Neural crest cell (in vitro differentiated cells): ENCODE data around the gene LCP1. TPM values are rescaled to one million over a fixed set of nuclear protein-coding genes. Genes with fewer than 3 reads are reported as not detected.

Source experiments
- DNase-seq: peaks from one replicate; pipeline ENCODE4 v3.0.0; 2021; ENCODE audit warnings: low read depth, mixed read lengths, low spot score
- H3K27ac Mint-ChIP-seq: one replicate; pipeline ENCODE4 v1.8.0; 2021; ENCODE audit warnings: mild to moderate bottlenecking, mixed read lengths; ENCODE audit not compliant: unreplicated experiment
- H3K27me3 Mint-ChIP-seq: 2 replicates; pipeline ENCODE4 v1.8.0; 2021; ENCODE audit warnings: low read depth, mild to moderate bottlenecking, mixed read lengths
- H3K36me3 Mint-ChIP-seq: 2 replicates; pipeline ENCODE4 v1.8.0; 2021; ENCODE audit warnings: low read depth, mild to moderate bottlenecking, mixed read lengths
- H3K4me1 Mint-ChIP-seq: 2 replicates; pipeline ENCODE4 v1.8.0; 2021; ENCODE audit warnings: mixed read lengths
- H3K4me3 Mint-ChIP-seq: one replicate; pipeline ENCODE4 v1.8.0; 2021; ENCODE audit warnings: mild to moderate bottlenecking, mixed read lengths
- H3K9me3 Mint-ChIP-seq: 2 replicates; pipeline ENCODE4 v1.8.0; 2021; ENCODE audit warnings: mixed read lengths
- CTCF ChIP-seq: fragments of 200-600 bp; sonication (generic); conservative IDR thresholded peaks from 2 replicates; pipeline ENCODE4 v1.5.0; 2021; ENCODE audit warnings: antibody characterized with exemption, mild to moderate bottlenecking
- total RNA-seq: library from RNA; stranded (reverse); gene quantifications from 2 replicates; pipeline ENCODE4 v1.2.1, GENCODE V29; 2021

Gene LCP1
- total RNA-seq, 1 donor from 2014 or later = 7.6 TPM

DNA sequence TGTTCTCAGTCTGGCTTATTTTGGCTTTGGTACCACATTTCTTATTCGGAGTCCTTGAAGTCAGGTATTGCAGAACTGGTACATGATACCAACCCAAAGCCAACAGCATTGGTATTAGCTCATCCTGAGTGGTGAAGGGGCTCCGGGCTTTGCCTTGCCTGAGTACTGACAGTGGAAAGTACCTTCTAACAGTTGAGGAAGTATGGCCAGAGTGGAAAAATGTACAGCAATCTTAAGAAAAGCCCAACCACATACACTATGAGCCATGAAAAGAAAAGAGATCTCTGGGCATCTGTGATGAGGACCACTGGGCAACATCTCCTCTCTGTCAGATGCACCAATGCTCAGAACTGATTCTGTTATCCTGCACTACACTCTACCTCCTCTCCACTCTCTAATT, 8.3 kb downstream of the LCP1 start:
- no peak overlapping the region for H3K4me3 Mint-ChIP-seq
- peaks cover 3% of the 10 kb centered on the region for H3K9me3 Mint-ChIP-seq
- no peaks in the 10 kb centered on the region for H3K27me3 Mint-ChIP-seq
- H3K36me3 Mint-ChIP-seq = no peaks in the 10 kb centered on the region
- peaks cover 71% of the 10 kb centered on the region for H3K4me1 Mint-ChIP-seq
- no peak for TF ChIP-seq CTCF
- no peak overlapping the region for H3K27ac Mint-ChIP-seq
- DNase-seq = no peak

DNA sequence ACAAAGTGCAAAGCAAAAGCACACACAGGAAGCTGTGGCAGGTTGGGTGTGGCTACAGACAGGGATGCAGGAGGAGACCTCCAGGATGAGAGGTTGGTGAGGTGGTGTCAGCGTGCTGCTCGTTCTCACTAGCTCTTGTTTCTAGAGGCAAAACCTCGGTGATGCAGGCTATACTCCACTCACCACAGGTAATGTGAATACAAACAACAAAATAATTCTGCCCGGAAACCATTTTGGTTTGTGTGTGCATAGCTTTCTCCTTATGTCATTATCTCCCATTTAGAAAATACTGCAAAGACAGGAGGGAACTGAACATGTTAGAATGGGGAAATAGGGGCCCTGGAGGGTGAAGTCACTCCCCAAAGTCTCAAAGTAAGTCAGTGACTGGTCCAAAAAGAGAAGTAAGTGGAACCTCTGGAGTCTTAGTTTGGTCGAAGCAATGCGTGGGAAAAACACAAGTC, 9.4 kb downstream of the LCP1 start:
- H3K36me3 Mint-ChIP-seq = no peaks in the 10 kb centered on the region
- no peaks in the 10 kb centered on the region for H3K27me3 Mint-ChIP-seq
- DNase-seq = no peak
- no peaks in the 10 kb centered on the region for H3K9me3 Mint-ChIP-seq
- peak overlapping the region; percentile 19 for H3K27ac Mint-ChIP-seq
- peaks cover 77% of the 10 kb centered on the region for H3K4me1 Mint-ChIP-seq
- TF ChIP-seq CTCF = no peak
- H3K4me3 Mint-ChIP-seq = no peak overlapping the region

- H3K27ac Mint-ChIP-seq = no peak overlapping the region
- DNase-seq = no peak
- no peak for TF ChIP-seq CTCF
- no peaks in the 10 kb centered on the region for H3K27me3 Mint-ChIP-seq
- H3K4me3 Mint-ChIP-seq = no peak overlapping the region
- no peaks in the 10 kb centered on the region for H3K36me3 Mint-ChIP-seq
- H3K9me3 Mint-ChIP-seq = no peaks in the 10 kb centered on the region
- peaks cover 81% of the 10 kb centered on the region for H3K4me1 Mint-ChIP-seq
Observed at GRCh38 chr13:46171739-46172138, 10.2 kb downstream of the LCP1 start.

DNA sequence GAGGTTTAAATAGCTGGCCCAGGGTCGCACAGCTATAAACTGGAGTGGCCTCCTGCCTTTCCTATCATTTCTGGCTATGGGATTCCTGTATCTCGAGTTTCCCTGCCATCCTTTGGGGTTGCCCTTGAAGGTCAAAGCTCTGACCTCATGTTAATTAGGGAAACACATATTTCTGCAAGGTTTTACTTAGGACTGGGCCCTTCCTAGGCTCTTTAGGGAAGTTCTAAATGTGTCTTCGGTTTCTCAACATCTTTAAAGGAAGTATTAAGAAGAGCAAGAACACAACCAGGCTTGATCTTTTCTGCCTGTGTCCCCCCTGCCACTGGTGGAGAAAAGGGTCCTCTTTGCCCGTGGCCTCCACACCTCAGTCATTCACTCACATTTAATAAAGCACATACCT, 10.8 kb downstream of the LCP1 start:
- Mint-ChIP-seq H3K4me3 (peak overlapping the region; percentile 38), H3K27me3 (no peaks in the 10 kb centered on the region), H3K4me1 (peaks cover 82% of the 10 kb centered on the region), H3K9me3 (no peaks in the 10 kb centered on the region), H3K36me3 (no peaks in the 10 kb centered on the region), H3K27ac (peak overlapping the region; percentile 91)
- no peak for TF ChIP-seq CTCF
- DNase-seq = no peak

GRCh38 chr13:46170687-46171086, 11.3 kb downstream of the LCP1 start:
- H3K27me3 Mint-ChIP-seq = no peaks in the 10 kb centered on the region
- H3K4me1 Mint-ChIP-seq = peaks cover 82% of the 10 kb centered on the region
- H3K9me3 Mint-ChIP-seq = no peaks in the 10 kb centered on the region
- H3K4me3 Mint-ChIP-seq = peak overlapping the region; percentile 38
- no peak for TF ChIP-seq CTCF
- H3K36me3 Mint-ChIP-seq = no peaks in the 10 kb centered on the region
- no peak overlapping the region for H3K27ac Mint-ChIP-seq
- peak; percentile 22 for DNase-seq

DNA sequence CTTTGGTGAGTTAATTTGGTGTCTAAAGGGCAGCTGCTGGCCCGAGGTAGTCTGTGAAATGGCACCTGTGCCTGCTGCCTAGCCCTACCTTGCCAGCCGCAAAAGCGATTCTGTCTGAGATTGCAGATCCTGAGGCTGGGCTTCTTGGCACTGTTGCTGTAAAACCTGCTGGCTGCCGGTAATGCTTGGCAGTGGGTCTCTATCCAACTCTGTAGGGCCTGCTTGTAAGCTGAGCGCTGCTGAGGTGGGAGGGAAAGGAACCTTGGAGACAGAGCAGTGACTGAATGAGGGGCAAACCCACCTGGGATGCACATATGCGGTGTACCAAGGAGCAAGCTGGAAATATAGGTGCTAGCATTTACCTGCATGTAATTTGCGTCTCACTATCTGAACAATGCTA, 11.7 kb downstream of the LCP1 start:
- Mint-ChIP-seq H3K27ac (peak overlapping the region; percentile 88), H3K27me3 (no peaks in the 10 kb centered on the region), H3K4me3 (peak overlapping the region; percentile 38), H3K36me3 (no peaks in the 10 kb centered on the region), H3K4me1 (peaks cover 78% of the 10 kb centered on the region), H3K9me3 (no peaks in the 10 kb centered on the region)
- TF ChIP-seq CTCF = no peak
- no peak for DNase-seq
